Natural killer cell (primary cell): ENCODE data around the gene ATXN10. TPM values are rescaled to one million over a fixed set of nuclear protein-coding genes. Genes with fewer than 3 reads are reported as not detected.

Experiments
- ATAC-seq, 3 donors: fragments of 150-1000 bp in 2 of 3; fragments of 200-7000 bp in 1 of 3; cut with Tn5 transposase; 1 replicate in 1 of 3; 2 replicates in 2 of 3; pipeline ENCODE4 v1.10.0; 2021; ENCODE audit warnings: mild to moderate bottlenecking in 2 of 3, moderate library complexity in 2 of 3
- DNase-seq, 2 donors: peaks; one replicate each; pipeline versions ENCODE4 v3.0.0 to v3.0.0-alpha.2; 2013 to 2021; ENCODE audit warnings: mixed read lengths in 1 of 2
- H3K27ac ChIP-seq: one replicate; pipeline ENCODE4 v1.5.1; 2013; ENCODE audit warnings: mild to moderate bottlenecking, low read length
- H3K27me3 ChIP-seq: one replicate; pipeline ENCODE4 v1.6.1; 2013; ENCODE audit warnings: low read length; ENCODE audit not compliant: control insufficient read depth, insufficient read depth
- H3K36me3 ChIP-seq: one replicate; pipeline ENCODE4 v1.6.1; 2013; ENCODE audit warnings: low read length; ENCODE audit not compliant: control insufficient read depth, insufficient read depth
- H3K4me1 ChIP-seq: one replicate; pipeline ENCODE4 v1.6.1; 2013; ENCODE audit warnings: low read length; ENCODE audit not compliant: control insufficient read depth, insufficient read depth
- H3K4me3 ChIP-seq: one replicate; pipeline ENCODE4 v1.5.1; 2013; ENCODE audit warnings: low read length
- H3K9me3 ChIP-seq: one replicate; pipeline ENCODE4 v1.6.1; 2013; ENCODE audit warnings: low read length; ENCODE audit not compliant: control insufficient read depth, insufficient read depth
- H3K27ac Mint-ChIP-seq, 2 donors: one replicate each; pipeline ENCODE4 v1.8.0; 2022; ENCODE audit warnings: mild to moderate bottlenecking in 2 of 2, mixed read lengths in 2 of 2, moderate library complexity in 1 of 2
- H3K27me3 Mint-ChIP-seq, 2 donors: one replicate each; pipeline ENCODE4 v1.8.0; 2022; ENCODE audit warnings: low read depth in 2 of 2, mixed read lengths in 2 of 2
- H3K36me3 Mint-ChIP-seq: one replicate; pipeline ENCODE4 v1.8.0; 2022; ENCODE audit warnings: mixed read lengths
- H3K4me1 Mint-ChIP-seq, 2 donors: one replicate each; pipeline ENCODE4 v1.8.0; 2022; ENCODE audit warnings: mixed read lengths in 2 of 2
- H3K4me3 Mint-ChIP-seq: one replicate; pipeline ENCODE4 v1.8.0; 2022; ENCODE audit warnings: mild to moderate bottlenecking, moderate library complexity, mixed read lengths
- H3K9me3 Mint-ChIP-seq, 2 donors: one replicate each; pipeline ENCODE4 v1.8.0; 2022; ENCODE audit warnings: mixed read lengths in 2 of 2
- WGBS: methylation state at CpG from one replicate; pipeline ENCODE4 v1.1.7; 2013; ENCODE audit warnings: missing lambda C conversion rate; ENCODE audit not compliant: insufficient coverage; 5-methylcytosine and 5-hydroxymethylcytosine counted together
- intact Hi-C: fragments of 100-400 bp; cut with micrococcal nuclease; formaldehyde crosslinking; loops from one replicate; pipeline ENCODE4 v1.14.2; 2022
- total RNA-seq, 4 donors: library from RNA; stranded (reverse); fragments of 120-200 nt in 1 of 4; gene quantifications; one replicate each; pipeline versions ENCODE4 v1.2.3 to v1.2.4, GENCODE V29; 2013 to 2022
- TF ChIP-seq, protein P1 (sequence below): fragments of 200-600 bp; IDR thresholded peaks from one replicate; pipeline ENCODE4 v1.8.0; 2022; ENCODE audit warnings: antibody characterized with exemption

Gene ATXN10
- total RNA-seq, 3 donors from 2014 or later (not counting 1 experiment from before 2014, with no cell fraction given) = 79.3 to 90.5 (median 88.8) TPM

DNA sequence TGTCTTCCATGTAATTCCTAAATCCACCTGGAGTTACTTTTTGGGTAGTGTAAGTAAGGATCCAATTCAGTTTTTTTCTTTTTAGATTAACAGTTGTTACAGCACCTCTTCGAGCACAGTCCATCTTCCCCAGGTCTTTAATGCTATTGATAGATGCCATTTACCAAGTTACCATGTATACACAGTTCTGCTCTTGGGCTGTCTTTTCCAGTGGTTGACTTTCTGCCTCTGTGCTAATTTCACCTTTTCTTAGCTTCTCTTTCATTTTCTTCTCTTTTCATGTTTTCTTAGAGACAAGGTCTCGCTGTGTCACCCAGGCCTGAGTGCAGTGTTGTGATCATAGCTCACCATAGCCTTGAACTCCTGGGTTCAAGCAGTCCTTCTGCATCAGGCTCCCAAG lies 12.0 kb downstream of the ATXN10 start:
- 82% methylated on average over 2 of the region's 2 CpGs for WGBS
- Histone ChIP-seq H3K36me3 (no peaks in the 10 kb centered on the region), H3K9me3 (no peaks in the 10 kb centered on the region), H3K4me1 (peaks cover 16% of the 10 kb centered on the region), H3K27me3 (no peaks in the 10 kb centered on the region), H3K4me3 (no peak overlapping the region), H3K27ac (no peak overlapping the region)
- DNase-seq (no peak), ATAC-seq (peak in 1 of 3 donors; percentile 21)
- H3K36me3 Mint-ChIP-seq = no peaks in the 10 kb centered on the region
- H3K9me3 Mint-ChIP-seq = no peaks in the 10 kb centered on the region
- peaks cover 11 to 18% of the 10 kb centered on the region in 2 donors for H3K4me1 Mint-ChIP-seq
- H3K27me3 Mint-ChIP-seq = no peaks in the 10 kb centered on the region
- intact Hi-C loops = no loop called here
- H3K27ac Mint-ChIP-seq = no peak overlapping the region
- TF ChIP-seq, protein P1, sequence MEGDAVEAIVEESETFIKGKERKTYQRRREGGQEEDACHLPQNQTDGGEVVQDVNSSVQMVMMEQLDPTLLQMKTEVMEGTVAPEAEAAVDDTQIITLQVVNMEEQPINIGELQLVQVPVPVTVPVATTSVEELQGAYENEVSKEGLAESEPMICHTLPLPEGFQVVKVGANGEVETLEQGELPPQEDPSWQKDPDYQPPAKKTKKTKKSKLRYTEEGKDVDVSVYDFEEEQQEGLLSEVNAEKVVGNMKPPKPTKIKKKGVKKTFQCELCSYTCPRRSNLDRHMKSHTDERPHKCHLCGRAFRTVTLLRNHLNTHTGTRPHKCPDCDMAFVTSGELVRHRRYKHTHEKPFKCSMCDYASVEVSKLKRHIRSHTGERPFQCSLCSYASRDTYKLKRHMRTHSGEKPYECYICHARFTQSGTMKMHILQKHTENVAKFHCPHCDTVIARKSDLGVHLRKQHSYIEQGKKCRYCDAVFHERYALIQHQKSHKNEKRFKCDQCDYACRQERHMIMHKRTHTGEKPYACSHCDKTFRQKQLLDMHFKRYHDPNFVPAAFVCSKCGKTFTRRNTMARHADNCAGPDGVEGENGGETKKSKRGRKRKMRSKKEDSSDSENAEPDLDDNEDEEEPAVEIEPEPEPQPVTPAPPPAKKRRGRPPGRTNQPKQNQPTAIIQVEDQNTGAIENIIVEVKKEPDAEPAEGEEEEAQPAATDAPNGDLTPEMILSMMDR = no peak
- no peak overlapping the region for H3K4me3 Mint-ChIP-seq

DNA sequence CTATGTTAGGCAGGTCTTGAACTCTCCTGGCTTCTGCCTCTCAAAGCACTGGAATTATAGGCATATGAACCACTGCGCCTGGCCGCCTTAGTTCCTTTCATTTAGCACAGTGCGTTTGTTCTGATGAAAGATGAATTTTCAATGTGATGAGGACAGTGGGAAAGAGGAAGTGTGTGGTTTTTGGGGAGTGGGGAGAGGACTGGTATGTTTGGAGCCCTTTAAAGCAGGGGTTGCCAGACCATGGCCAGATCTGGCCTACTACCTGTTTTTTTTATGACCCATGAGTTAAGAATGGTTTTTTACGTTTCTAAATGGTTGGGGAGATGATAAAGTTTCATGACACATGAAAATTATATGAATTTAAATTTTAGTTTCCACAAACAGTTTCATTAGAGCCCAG lies 12.5 kb downstream of the ATXN10 start:
- WGBS = 36% methylated on average over 3 of the region's 4 CpGs
- TF ChIP-seq, protein P1 = no peak
- H3K27ac Mint-ChIP-seq = no peak overlapping the region
- no peak overlapping the region for H3K4me3 Mint-ChIP-seq
- Histone ChIP-seq H3K36me3 (no peaks in the 10 kb centered on the region), H3K27ac (no peak overlapping the region), H3K4me3 (no peak overlapping the region), H3K27me3 (no peaks in the 10 kb centered on the region), H3K4me1 (peaks cover 16% of the 10 kb centered on the region), H3K9me3 (no peaks in the 10 kb centered on the region)
- ATAC-seq (peak in 1 of 3 donors; percentile 15), DNase-seq (no peak)
- H3K9me3 Mint-ChIP-seq = no peaks in the 10 kb centered on the region
- H3K27me3 Mint-ChIP-seq = no peaks in the 10 kb centered on the region
- intact Hi-C loops = no loop called here
- peaks cover 6 to 19% of the 10 kb centered on the region in 2 donors for H3K4me1 Mint-ChIP-seq
- H3K36me3 Mint-ChIP-seq = no peaks in the 10 kb centered on the region

DNA sequence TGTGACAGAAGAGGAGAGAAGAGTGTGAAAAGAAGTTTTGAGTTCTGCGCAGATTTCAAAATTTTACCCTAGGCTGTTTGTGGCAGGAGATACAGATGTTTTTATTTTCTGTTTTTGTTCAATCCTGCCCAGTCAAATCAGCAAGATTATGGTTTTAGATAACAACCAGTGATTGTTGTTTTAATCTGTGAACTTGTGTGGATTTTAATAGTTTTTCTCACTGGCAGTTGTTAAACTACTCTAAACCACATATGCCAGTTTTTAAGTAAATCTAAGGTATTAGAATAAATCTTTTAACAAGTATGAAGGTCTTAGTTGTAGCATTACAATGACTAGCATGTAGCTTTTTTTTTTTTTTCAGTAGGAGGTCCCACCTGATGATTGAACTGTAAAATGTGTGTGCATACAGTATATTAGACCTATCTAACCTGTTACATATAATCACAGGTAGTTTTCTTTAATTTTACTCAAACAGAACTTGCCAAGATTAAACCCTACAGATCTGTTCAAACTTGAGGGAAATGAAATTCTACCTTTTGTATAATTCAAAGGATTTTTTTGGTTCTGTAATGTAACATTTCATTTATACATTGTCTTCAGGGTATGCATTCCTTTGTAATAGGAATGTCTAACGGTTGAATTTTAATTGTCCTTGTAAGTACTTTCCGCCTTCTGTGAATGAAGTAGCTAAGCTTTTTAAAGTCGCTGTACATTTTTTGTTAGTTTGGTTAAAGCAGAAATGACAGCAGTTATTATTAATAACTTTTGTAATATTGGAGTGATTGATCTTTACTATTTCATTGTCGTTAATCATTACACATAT lies 13.3 kb downstream of the ATXN10 start:
- 92% methylated on average over 4 of the region's 5 CpGs for WGBS
- no peaks in the 10 kb centered on the region for H3K9me3 Mint-ChIP-seq
- no peak overlapping the region for H3K4me3 ChIP-seq
- H3K27ac ChIP-seq = no peak overlapping the region
- intact Hi-C loops = no loop called here
- DNase-seq = no peak
- H3K27me3 ChIP-seq = no peaks in the 10 kb centered on the region
- no peak for ATAC-seq
- peaks cover 1% of the 10 kb centered on the region for H3K36me3 ChIP-seq
- peaks cover 16% of the 10 kb centered on the region for H3K4me1 ChIP-seq
- no peaks in the 10 kb centered on the region for H3K27me3 Mint-ChIP-seq
- TF ChIP-seq, protein P1 = no peak
- peaks cover 6 to 19% of the 10 kb centered on the region in 2 donors for H3K4me1 Mint-ChIP-seq
- H3K9me3 ChIP-seq = no peaks in the 10 kb centered on the region
- no peaks in the 10 kb centered on the region for H3K36me3 Mint-ChIP-seq
- no peak overlapping the region for H3K27ac Mint-ChIP-seq
- no peak overlapping the region for H3K4me3 Mint-ChIP-seq
